Esophagus squamous epithelium (tissue), 5 donors: ENCODE measurements around the gene LINS1. TPM values are rescaled to one million over a fixed set of nuclear protein-coding genes. Genes with fewer than 3 reads are reported as not detected.
A peak's percentile ranks its signal among the peaks of the same experiment; 100 is the strongest.

Source experiments
- DNase-seq: peaks from one replicate; lab custom pipeline; 2025; lab: John Stamatoyannopoulos, UW
- H3K27ac ChIP-seq, 4 donors: fragments of 200-600 bp; sonication (generic); one replicate each; pipeline ENCODE4 v1.5.1; 2016 to 2019; ENCODE audit warnings: mild to moderate bottlenecking in 1 of 4
- H3K27me3 ChIP-seq, 4 donors: fragments of 200-600 bp; sonication (generic); 1 replicate in 3 of 4; 2 replicates in 1 of 4; pipeline versions ENCODE4 v1.5.1 to v1.6.0; 2017 to 2021; ENCODE audit warnings: antibody characterized with exemption in 1 of 4
- H3K36me3 ChIP-seq, 3 donors: fragments of 200-600 bp; sonication (generic); one replicate each; pipeline ENCODE4 v1.5.1; 2016 to 2019
- H3K4me1 ChIP-seq, 3 donors: fragments of 200-600 bp; sonication (generic); one replicate each; pipeline ENCODE4 v1.5.1; 2017 to 2019
- H3K4me3 ChIP-seq, 4 donors: fragments of 200-600 bp; sonication (generic); 1 replicate in 3 of 4; 2 replicates in 1 of 4; pipeline ENCODE4 v1.5.1; 2016 to 2019; ENCODE audit warnings: mild to moderate bottlenecking in 2 of 4, moderate library complexity in 1 of 4
- H3K9me3 ChIP-seq, 3 donors: fragments of 200-600 bp; sonication (generic); one replicate each; pipeline ENCODE4 v1.5.1; 2016 to 2019
- POLR2A ChIP-seq, 4 donors: fragments of 450-650 bp; IDR thresholded peaks; one replicate each; pipeline ENCODE4 v1.6.1; 2017; ENCODE audit warnings: antibody characterized with exemption in 4 of 4, mild to moderate bottlenecking in 4 of 4, moderate library complexity in 3 of 4
- WGBS, 2 donors: methylation state at CpG; one replicate each; pipeline ENCODE4 v1.1.5; 2018; 5-methylcytosine and 5-hydroxymethylcytosine counted together
- intact Hi-C: fragments of 100-400 bp; cut with DNase I; formaldehyde crosslinking; loops from one replicate; pipeline ENCODE4 v1.15.0; 2022
- total RNA-seq, 4 donors: library from RNA; depleted of rRNA; stranded (reverse); fragments of >200 nt; gene quantifications; one replicate each; pipeline ENCODE4 v1.1.0, GENCODE V29; 2016
- TF ChIP-seq, protein P1 (sequence below), 6 experiments: fragments of 450-650 bp in 4 of 6; fragments of 200-600 bp in 2 of 6; sonication (generic) in 2 of 6; IDR thresholded peaks; one replicate each; pipeline ENCODE4 v1.5.1; 2016 to 2019; ENCODE audit warnings: antibody characterized with exemption in 6 of 6, mild to moderate bottlenecking in 4 of 6, moderate library complexity in 4 of 6
- donor health status: DM: yes; HTN: yes; CAD: no.

LINS1 gene
- total RNA-seq, 4 donors from 2014 or later, result 9.1 to 44.6 (median 19.4) TPM

DNA sequence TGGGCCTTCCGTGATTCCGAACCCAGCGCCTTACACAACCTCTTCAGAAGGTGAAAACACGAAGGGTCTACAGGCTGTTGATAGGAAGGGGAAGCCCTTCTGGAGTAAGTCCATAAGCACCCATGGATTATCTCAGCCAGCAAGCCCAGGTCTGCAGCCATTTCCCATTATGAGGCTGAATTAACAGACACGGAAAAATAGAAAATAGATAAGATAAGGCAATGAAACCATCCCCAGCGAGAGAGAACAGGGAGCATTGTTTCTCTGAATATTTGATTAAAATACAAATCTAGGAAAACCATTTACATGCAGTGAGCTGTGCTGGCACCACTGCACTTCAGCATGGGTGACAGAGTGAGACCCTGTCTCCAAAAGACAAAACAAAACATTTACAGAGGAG, 57.0 kb downstream of the LINS1 start:
- H3K36me3 ChIP-seq, result no peaks in the 10 kb centered on the region
- DNase-seq, result no peak
- H3K4me1 ChIP-seq, result peaks cover 4 to 20% (median 5%) of the 10 kb centered on the region in 3 donors
- WGBS, 2 donors, result 78 to 83% methylated on average over 4 to 6 of the region's 6 CpGs
- intact Hi-C loops, result no loop called here
- H3K27me3 ChIP-seq, result peaks cover 0 to 24% (median 0%) of the 10 kb centered on the region in 4 donors
- no peak overlapping the region for H3K27ac ChIP-seq
- TF ChIP-seq POLR2A (IDR thresholded peaks at IDR 0.05), result no peak
- TF ChIP-seq, protein P1, sequence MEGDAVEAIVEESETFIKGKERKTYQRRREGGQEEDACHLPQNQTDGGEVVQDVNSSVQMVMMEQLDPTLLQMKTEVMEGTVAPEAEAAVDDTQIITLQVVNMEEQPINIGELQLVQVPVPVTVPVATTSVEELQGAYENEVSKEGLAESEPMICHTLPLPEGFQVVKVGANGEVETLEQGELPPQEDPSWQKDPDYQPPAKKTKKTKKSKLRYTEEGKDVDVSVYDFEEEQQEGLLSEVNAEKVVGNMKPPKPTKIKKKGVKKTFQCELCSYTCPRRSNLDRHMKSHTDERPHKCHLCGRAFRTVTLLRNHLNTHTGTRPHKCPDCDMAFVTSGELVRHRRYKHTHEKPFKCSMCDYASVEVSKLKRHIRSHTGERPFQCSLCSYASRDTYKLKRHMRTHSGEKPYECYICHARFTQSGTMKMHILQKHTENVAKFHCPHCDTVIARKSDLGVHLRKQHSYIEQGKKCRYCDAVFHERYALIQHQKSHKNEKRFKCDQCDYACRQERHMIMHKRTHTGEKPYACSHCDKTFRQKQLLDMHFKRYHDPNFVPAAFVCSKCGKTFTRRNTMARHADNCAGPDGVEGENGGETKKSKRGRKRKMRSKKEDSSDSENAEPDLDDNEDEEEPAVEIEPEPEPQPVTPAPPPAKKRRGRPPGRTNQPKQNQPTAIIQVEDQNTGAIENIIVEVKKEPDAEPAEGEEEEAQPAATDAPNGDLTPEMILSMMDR (IDR thresholded peaks at IDR 0.05), result no peak
- no peaks in the 10 kb centered on the region for H3K9me3 ChIP-seq
- H3K4me3 ChIP-seq, result no peak overlapping the region

GRCh38 chr15:100544338-100544841, 57.6 kb downstream of the LINS1 start:
- H3K36me3 ChIP-seq, result no peaks in the 10 kb centered on the region
- H3K4me1 ChIP-seq, result peaks cover 4 to 20% (median 5%) of the 10 kb centered on the region in 3 donors
- H3K4me3 ChIP-seq, result no peak overlapping the region
- WGBS, 2 donors, result 71 to 76% methylated on average over 4 to 10 of the region's 57 CpGs
- no peaks in the 10 kb centered on the region for H3K9me3 ChIP-seq
- intact Hi-C loops, result no loop called here
- DNase-seq, result no peak
- peaks cover 0 to 24% (median 0%) of the 10 kb centered on the region in 4 donors for H3K27me3 ChIP-seq
- TF ChIP-seq POLR2A (IDR thresholded peaks at IDR 0.05), result no peak
- TF ChIP-seq, protein P1 (IDR thresholded peaks at IDR 0.05), result no peak
- no peak overlapping the region for H3K27ac ChIP-seq

DNA sequence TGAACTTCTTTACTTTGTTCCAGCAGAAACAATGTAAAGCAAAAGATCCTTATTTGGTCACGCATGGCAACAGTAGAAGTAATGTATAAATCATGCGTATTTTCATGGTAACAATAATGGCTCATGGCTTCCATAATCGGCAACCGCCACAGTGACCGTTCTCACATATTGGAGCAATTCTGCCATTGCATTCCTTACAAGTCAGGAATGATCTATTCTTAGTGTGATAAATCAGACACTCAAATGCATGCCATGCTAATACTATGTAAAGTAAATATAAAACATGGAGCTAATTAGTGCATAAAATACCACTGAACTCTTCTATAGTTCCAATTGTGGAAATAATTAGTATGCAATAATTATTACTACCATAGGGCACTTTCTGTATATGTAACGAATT, 59.7 kb downstream of the LINS1 start:
- 94 to 95% methylated on average over 6 of the region's 6 CpGs for WGBS, 2 donors
- TF ChIP-seq, protein P1 (IDR thresholded peaks at IDR 0.05), result no peak
- no peak for TF ChIP-seq POLR2A (IDR thresholded peaks at IDR 0.05)

GRCh38 chr15:100537331-100537730, 64.7 kb downstream of the LINS1 start:
- Histone ChIP-seq H3K27me3 (no peaks in the 10 kb centered on the region), H3K27ac (peak overlapping the region; percentile 0 to 76 (median 70)), H3K36me3 (no peaks in the 10 kb centered on the region), H3K4me1 (peaks cover 7 to 60% (median 12%) of the 10 kb centered on the region in 3 donors), H3K9me3 (no peaks in the 10 kb centered on the region), H3K4me3 (no peak overlapping the region)
- no peak for DNase-seq
- no peak for TF ChIP-seq POLR2A (IDR thresholded peaks at IDR 0.05)
- TF ChIP-seq, protein P1 (IDR thresholded peaks at IDR 0.05), result no peak
- intact Hi-C loops, result no loop called here
- WGBS, 2 donors, result 24 to 25% methylated on average over 2 of the region's 2 CpGs

More for the DNA sequence above, 59.7 kb downstream of the LINS1 start:
- no peaks in the 10 kb centered on the region for H3K36me3 ChIP-seq
- intact Hi-C loops, result no loop called here
- H3K27ac ChIP-seq, result no peak overlapping the region
- peaks cover 4 to 29% (median 9%) of the 10 kb centered on the region in 3 donors for H3K4me1 ChIP-seq
- no peak for DNase-seq
- H3K4me3 ChIP-seq, result no peak overlapping the region
- peaks cover 0 to 24% (median 0%) of the 10 kb centered on the region in 4 donors for H3K27me3 ChIP-seq
- H3K9me3 ChIP-seq, result no peaks in the 10 kb centered on the region

DNA sequence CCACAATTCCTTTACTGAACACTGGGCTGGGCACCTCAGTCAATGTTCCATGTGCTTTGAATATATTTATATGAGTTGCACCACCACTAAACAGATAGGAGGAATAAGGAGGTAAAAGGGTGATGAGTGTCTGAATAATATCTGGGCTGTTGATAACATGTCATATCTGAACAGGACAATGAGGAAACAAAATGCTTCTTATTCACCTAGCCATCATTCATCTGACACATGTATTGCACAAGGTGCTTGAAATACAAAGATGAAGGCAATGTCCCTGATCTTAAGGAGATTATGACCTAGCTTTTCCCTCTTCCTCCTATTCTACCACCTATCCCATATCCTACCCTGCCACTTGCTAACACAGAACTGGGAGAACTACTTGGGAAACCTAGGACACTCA, 65.3 kb downstream of the LINS1 start:
- H3K4me3 ChIP-seq, result no peak overlapping the region
- intact Hi-C loops, result no loop called here
- TF ChIP-seq, protein P1 (IDR thresholded peaks at IDR 0.05), result no peak
- no peak for TF ChIP-seq POLR2A (IDR thresholded peaks at IDR 0.05)
- no peak for DNase-seq
- H3K36me3 ChIP-seq, result no peaks in the 10 kb centered on the region
- H3K27me3 ChIP-seq, result no peaks in the 10 kb centered on the region
- no peaks in the 10 kb centered on the region for H3K9me3 ChIP-seq
- H3K27ac ChIP-seq, result peak overlapping the region; percentile 0 to 76 (median 70)
- H3K4me1 ChIP-seq, result peaks cover 7 to 55% (median 12%) of the 10 kb centered on the region in 3 donors
